ENCODE results near the gene RSRC1.
"Not testable (repeated sequence)": the region's sequence is repeated elsewhere in the genome, so short reads cannot be mapped to it uniquely, and the experiment has no call there.

RSRC1 gene

GRCh38 chr3:158540066-158540465, 430.2 kb downstream of the RSRC1 start:
- no peak for FAIRE-seq

GRCh38 chr3:158548691-158549090, 438.8 kb downstream of the RSRC1 start:
- FAIRE-seq = no peak

DNA sequence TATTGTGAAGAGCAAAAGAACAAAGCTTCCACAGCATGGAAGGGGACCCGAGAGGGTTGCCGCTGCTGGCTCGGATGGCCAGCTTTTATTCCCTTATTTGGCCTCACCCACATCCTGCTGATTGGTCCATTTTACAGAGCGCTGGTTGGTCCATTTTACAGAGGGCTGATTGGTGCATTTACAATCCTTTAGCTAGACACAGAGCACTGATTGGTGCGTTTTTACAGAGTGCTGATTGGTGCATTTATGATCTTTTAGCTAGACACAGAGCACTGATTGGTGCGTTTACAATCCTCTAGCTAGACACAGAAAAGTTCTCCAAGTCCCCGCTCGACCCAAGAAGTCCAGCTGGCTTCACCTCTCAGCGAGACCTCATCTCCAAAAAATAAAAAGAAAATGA, 440.0 kb downstream of the RSRC1 start:
- FAIRE-seq = not testable (repeated sequence)

DNA sequence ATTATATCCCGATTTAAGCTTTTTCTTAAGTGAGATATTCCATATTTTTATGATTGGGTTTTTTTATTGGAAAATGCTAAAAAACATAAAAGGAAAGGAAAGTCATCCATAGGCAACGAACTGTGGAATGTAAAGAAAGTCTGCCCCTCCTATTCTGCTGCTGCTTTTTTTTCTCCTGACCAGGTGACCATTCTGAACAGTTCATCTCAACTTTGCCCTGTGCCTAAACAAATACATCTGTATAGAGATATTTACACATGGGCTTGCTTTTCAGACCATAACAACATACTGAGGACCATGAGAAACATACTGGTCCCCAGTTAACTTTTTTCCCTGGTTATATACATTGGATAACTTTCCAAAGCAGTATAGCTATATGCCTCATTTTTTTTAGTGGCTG, 442.2 kb downstream of the RSRC1 start:
- no peak for FAIRE-seq

- no peak for FAIRE-seq
Measured at GRCh38 chr3:158559504-158559903, 449.6 kb downstream of the RSRC1 start.

DNA sequence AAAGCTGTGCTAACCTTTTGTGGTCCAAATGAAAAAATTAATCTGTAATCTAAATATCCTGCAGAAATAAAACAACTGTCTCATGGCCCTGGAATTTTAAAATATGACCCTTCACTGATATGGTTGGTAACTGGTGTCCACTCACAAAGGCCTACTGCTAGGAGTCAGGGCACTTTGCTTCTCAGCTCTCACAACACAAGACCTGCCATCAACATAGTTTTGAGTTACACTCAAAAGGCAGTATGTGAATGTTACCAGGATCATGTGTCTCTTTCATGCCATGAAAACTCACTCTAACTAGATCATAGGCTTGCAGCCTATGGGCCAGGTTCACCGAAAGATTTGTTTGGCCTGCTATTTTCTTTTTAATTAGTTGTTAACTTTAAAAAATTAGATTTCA, 451.1 kb downstream of the RSRC1 start:
- FAIRE-seq = no peak

DNA sequence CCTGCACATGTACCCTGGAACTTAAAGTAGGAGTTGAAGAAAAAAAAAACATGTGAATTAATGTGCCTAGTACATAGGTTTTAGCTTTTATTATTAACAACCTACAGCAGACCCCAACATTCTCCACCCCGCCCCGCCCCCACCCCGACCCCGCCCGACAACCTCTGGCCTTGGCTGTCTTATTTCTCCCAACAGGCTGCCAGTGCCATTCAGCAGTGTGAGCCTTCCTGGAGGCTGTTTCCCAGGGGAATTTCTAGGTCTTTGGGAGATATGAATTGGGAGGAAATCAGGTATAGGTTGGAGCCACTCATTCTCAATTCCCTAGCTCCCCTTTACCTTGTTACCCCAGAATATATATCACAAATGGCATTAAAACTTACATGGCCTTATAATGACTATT, 452.8 kb downstream of the RSRC1 start:
- FAIRE-seq = no peak

DNA sequence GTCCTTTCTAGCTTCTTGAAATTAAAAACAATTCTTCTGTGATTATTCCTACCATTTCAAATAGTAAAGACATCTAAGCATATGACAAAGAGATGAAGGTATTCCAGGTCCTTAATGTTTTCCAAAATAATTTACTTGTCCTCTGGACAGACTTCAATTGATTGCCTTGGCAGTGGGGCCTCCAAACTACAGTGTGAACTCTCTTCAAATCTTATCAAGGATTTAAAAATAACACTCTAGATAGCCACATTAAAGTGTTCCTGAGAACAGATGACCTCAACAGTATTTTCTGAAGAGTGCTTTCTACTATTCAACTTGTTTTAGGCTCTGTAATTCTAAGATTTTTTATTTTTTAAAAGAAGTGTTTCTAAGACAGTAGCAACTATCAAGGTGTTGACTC, 453.2 kb downstream of the RSRC1 start:
- FAIRE-seq = no peak

DNA sequence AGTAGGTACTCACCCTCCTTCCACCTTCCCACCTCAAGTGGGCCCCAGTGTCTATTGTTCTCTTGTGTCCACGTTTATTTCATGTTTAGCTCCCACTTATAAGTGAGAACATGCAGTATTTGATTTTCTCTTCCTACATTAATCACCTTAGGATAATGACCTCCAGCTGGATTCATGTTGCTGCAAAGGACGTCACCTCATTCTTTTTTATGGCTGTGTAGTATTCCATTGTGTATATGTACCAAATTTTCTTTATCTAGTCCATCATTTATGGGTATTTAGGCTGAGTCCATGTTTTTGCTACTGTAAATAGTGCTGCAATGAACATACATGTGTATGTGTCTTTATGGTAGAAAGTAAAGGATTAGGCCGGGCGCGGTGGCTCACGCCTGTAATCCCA, 455.2 kb downstream of the RSRC1 start:
- no peak for FAIRE-seq

DNA sequence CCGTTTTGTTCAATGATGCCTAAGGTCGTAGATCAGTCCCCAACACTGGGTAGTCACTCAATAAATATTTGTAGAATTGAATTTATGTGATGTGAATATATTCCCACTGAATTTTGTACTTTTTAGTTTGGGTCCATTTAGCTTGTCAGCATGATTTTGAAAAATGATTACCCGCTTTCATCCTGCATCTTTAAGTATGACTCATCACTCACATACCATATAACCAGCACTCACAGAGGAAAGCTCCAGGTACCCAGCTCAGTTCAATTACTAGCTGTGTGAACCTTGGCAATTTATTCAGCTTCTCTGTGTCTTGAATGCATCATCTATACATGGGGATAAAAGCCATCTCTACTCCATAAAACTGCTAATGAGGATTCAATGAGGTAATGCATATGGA, 458.9 kb downstream of the RSRC1 start:
- no peak for FAIRE-seq

GRCh38 chr3:158569794-158570193, 459.9 kb downstream of the RSRC1 start:
- no peak for FAIRE-seq

- FAIRE-seq = peak; percentile 76
Measured at GRCh38 chr3:158570999-158571702, 461.3 kb downstream of the RSRC1 start, which contains the start of gene MLF1. MLF1 (plus strand) TSS chr3:158571194; CDS start chr3:158571301, 107 bp downstream.

DNA sequence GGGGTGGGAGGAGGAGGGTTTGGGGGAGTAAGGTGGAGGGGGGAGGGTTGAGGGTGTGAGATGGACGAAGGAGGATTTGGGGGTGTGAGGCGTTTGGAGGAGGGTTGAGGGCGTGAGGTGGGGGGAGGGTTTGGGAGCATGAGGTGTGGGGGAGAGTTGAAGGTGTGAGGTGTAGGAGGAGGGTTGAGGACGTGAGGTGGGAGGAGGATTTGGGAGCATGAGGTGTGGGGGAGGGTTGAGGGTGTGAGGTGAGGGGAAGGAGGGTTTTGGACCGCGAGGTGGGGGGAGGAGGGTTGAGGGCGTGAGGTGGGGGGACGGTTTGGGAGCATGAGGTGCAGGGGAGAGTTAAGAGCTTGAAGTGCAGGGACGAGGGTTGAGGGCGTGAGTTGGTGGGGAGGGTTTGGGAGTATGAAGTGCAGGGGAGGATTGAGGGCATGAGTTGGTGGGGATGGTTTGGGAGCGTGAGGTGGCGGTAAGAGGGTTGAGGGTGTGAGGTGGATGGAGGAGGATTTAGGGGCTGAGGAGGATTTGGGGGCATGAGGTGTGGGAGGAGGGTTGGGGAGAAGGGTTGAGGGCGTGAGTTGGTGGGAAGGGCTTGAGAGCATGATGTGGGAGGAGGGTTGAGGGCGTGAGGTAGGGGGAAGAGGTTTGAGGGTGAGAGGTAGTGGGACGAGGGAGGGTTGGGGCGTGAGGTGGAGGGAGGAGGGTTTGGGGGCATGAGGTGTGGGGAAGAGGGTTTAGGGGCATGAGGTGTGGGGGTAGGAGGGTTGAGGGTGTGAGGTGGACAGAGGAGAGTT, 462.3 kb downstream of the RSRC1 start:
- FAIRE-seq = no peak

DNA sequence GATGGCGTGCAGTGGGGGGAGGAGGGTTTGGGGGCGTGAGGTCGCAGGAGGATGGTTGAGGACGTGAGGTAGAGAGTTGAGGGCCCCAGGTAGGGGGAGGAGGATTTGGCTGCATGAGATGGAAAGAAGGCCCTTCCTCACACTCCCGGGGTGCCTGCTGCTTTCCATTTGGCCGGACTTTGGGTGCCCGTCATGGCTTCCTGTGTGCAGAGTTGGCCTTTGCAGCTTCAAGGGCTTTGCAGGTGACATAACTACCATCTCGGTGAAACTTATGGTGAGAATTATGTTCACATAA, 462.8 kb downstream of the RSRC1 start:
- FAIRE-seq = no peak

- FAIRE-seq = no peak
Measured at GRCh38 chr3:158573714-158574113, 463.8 kb downstream of the RSRC1 start.

DNA sequence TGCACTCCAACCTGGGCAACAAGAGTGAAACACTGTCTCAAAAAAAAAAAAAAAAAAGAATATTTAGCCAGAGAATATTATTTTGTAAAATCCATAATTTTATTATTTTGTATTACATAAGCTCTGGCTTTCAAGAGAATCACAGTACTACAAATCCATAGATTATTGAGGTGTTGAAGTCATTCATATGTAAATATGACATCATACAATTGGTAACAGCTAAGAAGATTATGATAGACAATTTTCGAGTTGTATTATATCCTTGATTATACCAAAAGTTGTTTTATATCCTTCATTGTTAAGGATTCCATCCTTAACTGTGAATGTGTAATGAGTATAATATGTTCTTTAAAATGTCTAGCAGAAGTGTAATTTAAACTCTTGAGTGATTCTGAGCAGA, 464.8 kb downstream of the RSRC1 start:
- no peak for FAIRE-seq

- no peak for FAIRE-seq
Measured at GRCh38 chr3:158590223-158590622, 480.3 kb downstream of the RSRC1 start.
